Measurements from ENCODE around the gene TSPEAR.

TSPEAR gene

GRCh38 chr21:44516342-44516741 is 195.0 kb downstream of the TSPEAR start:
- no peak overlapping the region for H3K27ac ChIP-seq

GRCh38 chr21:44515359-44516165 is 195.8 kb downstream of the TSPEAR start:
- TF ChIP-seq CTCF (conservative IDR thresholded peaks at IDR 0.05): no peak
- H3K27ac ChIP-seq: no peak overlapping the region

More at GRCh38 chr21:44516342-44516741, 195.0 kb downstream of the TSPEAR start:
- no peak for TF ChIP-seq CTCF (conservative IDR thresholded peaks at IDR 0.05)

DNA sequence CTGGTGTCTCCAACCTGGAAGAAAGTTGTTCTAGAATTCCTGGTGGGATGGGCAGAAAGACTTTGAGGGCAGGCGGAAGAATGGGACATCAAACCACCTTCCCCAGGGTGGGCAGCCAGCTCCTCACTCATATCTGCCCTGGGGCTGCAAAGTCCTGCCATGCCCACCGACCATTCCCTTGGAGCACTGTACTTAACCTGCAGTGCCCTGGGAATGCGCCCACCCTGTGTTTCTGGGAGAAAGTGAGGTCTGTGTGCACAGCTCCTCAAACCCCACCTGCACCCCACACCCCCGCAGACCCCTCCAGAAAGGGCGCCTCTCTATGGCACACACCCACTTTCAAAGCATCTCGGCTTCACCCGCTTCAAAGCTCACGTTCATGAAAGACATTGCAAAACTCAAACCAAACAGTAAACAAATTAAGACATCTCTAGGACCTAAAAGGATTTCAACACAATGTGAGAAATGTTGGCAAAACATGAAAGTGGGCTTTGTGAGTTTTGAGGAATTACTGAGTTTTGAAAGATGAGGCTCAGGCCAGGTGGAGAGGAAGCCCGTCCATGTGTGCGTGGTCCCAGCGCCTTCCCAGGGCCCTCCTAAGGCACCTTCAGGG is 196.5 kb downstream of the TSPEAR start:
- no peak overlapping the region for H3K27ac ChIP-seq
- no peak for TF ChIP-seq CTCF (conservative IDR thresholded peaks at IDR 0.05)

GRCh38 chr21:44514218-44514520 is 197.2 kb downstream of the TSPEAR start:
- no peak for TF ChIP-seq CTCF (conservative IDR thresholded peaks at IDR 0.05)
- no peak overlapping the region for H3K27ac ChIP-seq

GRCh38 chr21:44513389-44514217 is 197.8 kb downstream of the TSPEAR start:
- TF ChIP-seq CTCF (conservative IDR thresholded peaks at IDR 0.05): no peak
- peak overlapping the region; percentile 49 for H3K27ac ChIP-seq

- H3K27ac ChIP-seq: peak overlapping the region; percentile 49
- TF ChIP-seq CTCF (conservative IDR thresholded peaks at IDR 0.05): no peak
These were observed 198.6 kb downstream of the TSPEAR start for GRCh38 chr21:44512496-44513388.
